Loucy (cell line): ENCODE data around the gene KATNB1.

Source experiments
- CTCF ChIP-seq: fragments of 200-600 bp; sonication (generic); conservative IDR thresholded peaks from 2 replicates; pipeline ENCODE4 v1.5.1; 2014; ENCODE audit warnings: mild to moderate bottlenecking, antibody characterized with exemption, low read length
- EZH2phosphoT487 ChIP-seq: fragments of 200-600 bp; IDR thresholded peaks from 2 replicates; pipeline ENCODE4 v1.6.1; 2018; ENCODE audit warnings: antibody characterized with exemption, mild to moderate bottlenecking, moderate library complexity, borderline replicate concordance

GRCh38 chr16:57743458-57743857 is 7.9 kb downstream of the KATNB1 start:
- no peak for TF ChIP-seq CTCF
- TF ChIP-seq EZH2phosphoT487, result no peak
